HepG2 (cell line): ENCODE measurements around the gene MIB1. TPM values are rescaled to one million over a fixed set of nuclear protein-coding genes. Genes with fewer than 3 reads are reported as not detected.

Experiments
- ATAC-seq: fragments of 200-7000 bp; cut with Tn5 transposase; 3 replicates; pipeline ENCODE4 v1.9.1; 2020; ENCODE audit warnings: mild to moderate bottlenecking, moderate library complexity
- BruUV-seq: library from RNA; stranded (reverse); fragments of 400-500 nt; replicated peaks from 2 replicates; lab custom pipeline; 2021; lab: Mats Ljungman, UMichigan
- CTCF ChIA-PET: fragments of 300-600 bp; formaldehyde crosslinking; extraction: SDS; loops from one replicate; lab custom pipeline; 2021; ENCODE audit warnings: low total read pairs, inconsistent platforms, low intra/inter-chr PET ratio; lab: Yijun Ruan, JAX
- POLR2A ChIA-PET: fragments of 350-600 bp; sonication (Branson Sonifier 250); formaldehyde crosslinking; loops from one replicate; lab custom pipeline; 2020; ENCODE audit warnings: antibody characterized with exemption, inconsistent platforms; lab: Yijun Ruan, JAX
- DNase-seq: peaks from one replicate; pipeline ENCODE4 v3.0.0-alpha.2; 2015; ENCODE audit warnings: low spot score
- FAIRE-seq: peaks from 3 replicates; lab custom pipeline; 2011; peaks lifted over from hg19 to GRCh38; lab: Jason Lieb, UNC
- H2AFZ ChIP-seq: one replicate; pipeline ENCODE4 v1.6.1; 2011; ENCODE audit warnings: low read length, inconsistent platforms
- H3K27ac ChIP-seq: fragments of 300-600 bp; 3 replicates; pipeline ENCODE4 v1.8.0; 2011; ENCODE audit warnings: mixed run types, mild to moderate bottlenecking, mixed read lengths, low read length, inconsistent platforms; ENCODE audit not compliant: insufficient read depth; ENCODE audit errors: extremely low read length
- H3K27me3 ChIP-seq, 2 experiments: fragments of 200-600 bp in 1 of 2; 2 replicates in 1 of 2; 3 replicates in 1 of 2; pipeline versions ENCODE4 v1.6.0 to v1.8.0; 2011; ENCODE audit warnings: low read length in 2 of 2, mild to moderate bottlenecking in 2 of 2, moderate library complexity in 2 of 2, inconsistent platforms in 1 of 2; ENCODE audit not compliant: insufficient read depth in 2 of 2, control insufficient read depth in 1 of 2
- H3K36me3 ChIP-seq, 2 experiments: fragments of 200-600 bp in 1 of 2; replicated peaks in 1 of 2; 2 replicates in 1 of 2; 3 replicates in 1 of 2; pipeline versions ENCODE4 v1.5.1 to v1.8.0; 2011; ENCODE audit warnings: low read length in 2 of 2, inconsistent platforms in 1 of 2; ENCODE audit not compliant: insufficient read depth in 2 of 2, control insufficient read depth in 1 of 2
- H3K4me1 ChIP-seq: 2 replicates; pipeline ENCODE4 v1.5.1; 2012; ENCODE audit warnings: low read length, inconsistent platforms; ENCODE audit not compliant: insufficient read depth
- H3K4me2 ChIP-seq: 2 replicates; pipeline ENCODE4 v1.6.0; 2011; ENCODE audit warnings: low read depth, low read length, inconsistent platforms
- H3K4me3 ChIP-seq, 3 experiments: fragments of 200-600 bp in 1 of 3; sonication (generic), shearing (Covaris generic) in 1 of 3; replicated peaks in 1 of 3; 2 replicates each; pipeline ENCODE4 v1.5.1; 2011 to 2016; ENCODE audit warnings: low read length in 3 of 3, inconsistent platforms in 2 of 3, low read depth in 2 of 3, mild to moderate bottlenecking in 2 of 3, control low read depth in 1 of 3, mixed read lengths in 1 of 3; ENCODE audit not compliant: insufficient read depth in 1 of 3
- H3K79me2 ChIP-seq: one replicate; pipeline ENCODE4 v1.6.1; 2011; ENCODE audit warnings: low read length, inconsistent platforms; ENCODE audit not compliant: insufficient read depth
- H3K9ac ChIP-seq: 2 replicates; pipeline ENCODE4 v1.6.0; 2011; ENCODE audit warnings: mild to moderate bottlenecking, low read depth, low read length, inconsistent platforms; ENCODE audit not compliant: insufficient read depth
- H3K9me3 ChIP-seq: 2 replicates; pipeline ENCODE4 v1.5.1; 2012; ENCODE audit warnings: mild to moderate bottlenecking, low read length
- H4K20me1 ChIP-seq: 2 replicates; pipeline ENCODE4 v1.6.0; 2011; ENCODE audit warnings: inconsistent platforms, mild to moderate bottlenecking, low read length, moderate library complexity; ENCODE audit not compliant: insufficient read depth
- AGO1 ChIP-seq: fragments of 200-400 bp; formaldehyde crosslinking; IDR thresholded peaks from 2 replicates; pipeline ENCODE4 v1.6.1; 2017; ENCODE audit warnings: mild to moderate bottlenecking, low read depth, low read length, moderate library complexity; ENCODE audit not compliant: poor library complexity, severe bottlenecking
- NFATC3 ChIP-seq: sonication (generic); formaldehyde crosslinking; IDR thresholded peaks from 2 replicates; pipeline ENCODE4 v1.5.1; 2020; ENCODE audit warnings: mild to moderate bottlenecking, missing genetic modification reagents
- NPAS2 ChIP-seq: sonication (generic); formaldehyde crosslinking; IDR thresholded peaks from 2 replicates; pipeline ENCODE4 v1.8.0; 2022; ENCODE audit warnings: mild to moderate bottlenecking, missing genetic modification reagents, borderline replicate concordance
- ZNF781 ChIP-seq: sonication (generic); formaldehyde crosslinking; IDR thresholded peaks from 2 replicates; pipeline ENCODE4 v1.5.1; 2020; ENCODE audit warnings: borderline replicate concordance, mild to moderate bottlenecking, missing genetic modification reagents; ENCODE audit errors: not compliant biosample characterization
- WGBS: methylation state at CpG from one replicate; pipeline ENCODE4 v1.1.6; 2017; ENCODE audit warnings: low lambda C conversion rate; 5-methylcytosine and 5-hydroxymethylcytosine counted together
- in situ Hi-C: cut with HindIII; loops from 2 replicates; pipeline ENCODE4 v1.10.0; 2017; ENCODE audit warnings: low pct_unique_long_range_greater_than_20kb; ENCODE audit not compliant: extremely low pct_ligation_motif_present
- intact Hi-C: fragments of 100-400 bp; cut with micrococcal nuclease; formaldehyde crosslinking; loops from one replicate; pipeline ENCODE4 v1.10.0; 2022; ENCODE audit not compliant: unreplicated experiment
- polyA plus RNA-seq, 8 experiments: library from polyadenylated mRNA; depleted of rRNA in 3 of 8; stranded (reverse) in 7 of 8; unstranded in 1 of 8; fragments of >200 nt; fragmentation: Illumina TruSeq in 4 of 8; extraction: Trizol in 4 of 8; gene quantifications; 2 replicates each; pipeline versions ENCODE4 v1.2.1 to v1.2.3, GENCODE V29; 2011 to 2016; ENCODE audit warnings: low read depth in 4 of 8, missing spikeins in 1 of 8, mixed read lengths in 1 of 8; ENCODE audit not compliant: insufficient read depth in 1 of 8
- total RNA-seq, 5 experiments: library from RNA; depleted of rRNA; stranded (reverse); fragments of >200 nt; fragmentation: Illumina TruSeq; extraction: Trizol; gene quantifications; 2 replicates each; pipeline ENCODE4 v1.2.3, GENCODE V29; 2016; ENCODE audit warnings: low read depth in 1 of 5
- TF ChIP-seq, protein P1 (sequence below): IDR thresholded peaks from 2 replicates; pipeline ENCODE4 v1.6.1; 2018; ENCODE audit warnings: missing genetic modification reagents, mild to moderate bottlenecking, missing compliant biosample characterization

The MIB1 gene
- total and polyA plus RNA-seq, 2 of the 13 experiments (the other 11 are each of a cell fraction or from before 2014, with no cell fraction given) = 12.0 to 47.0 TPM

DNA sequence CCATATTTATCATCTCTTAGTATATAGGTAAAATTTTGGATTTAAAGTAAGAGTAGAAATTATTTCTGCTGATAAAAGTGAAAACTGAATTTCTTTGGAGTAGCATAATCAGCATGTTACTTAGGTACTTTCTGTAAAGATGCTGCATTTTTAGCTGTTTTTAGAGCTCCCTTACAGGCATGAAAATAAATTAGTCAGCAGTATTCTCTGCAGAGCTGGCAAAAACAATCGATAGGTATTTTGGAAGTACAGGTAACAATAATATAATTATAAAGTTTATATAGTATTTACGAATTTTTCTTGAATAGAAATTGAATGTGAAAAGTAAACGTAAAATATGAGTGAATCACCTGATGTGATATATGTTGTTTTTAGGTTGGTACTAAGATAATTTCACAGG, 83.3 kb downstream of the MIB1 start (continued):
- TF ChIP-seq AGO1 = no peak
- TF ChIP-seq NPAS2 (CRISPR knock-in tag) = no peak
- no peak for TF ChIP-seq ZNF781 (CRISPR knock-in tag)

DNA sequence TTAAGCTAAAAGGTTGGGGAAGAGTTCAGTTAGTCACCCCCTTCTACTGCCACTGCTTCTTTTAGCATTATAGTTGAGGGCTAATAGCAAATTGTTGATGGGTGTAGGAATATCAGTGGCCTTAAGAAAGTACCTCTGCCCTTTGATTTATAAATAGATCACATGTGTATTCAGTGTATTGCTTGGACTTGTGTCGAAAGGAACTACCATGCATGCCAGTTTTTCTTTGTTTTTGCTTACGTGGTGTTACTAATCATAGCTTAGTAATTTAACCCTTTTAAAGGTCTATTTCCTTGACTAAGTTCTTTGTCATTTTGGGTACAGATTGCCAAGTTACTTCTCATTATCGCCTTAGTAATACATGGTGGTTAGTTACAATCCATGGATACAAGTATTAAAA, 85.6 kb downstream of the MIB1 start:
- Histone ChIP-seq H3K27me3 (no peaks in the 10 kb centered on the region), H3K36me3 (peaks cover 3 to 4% of the 10 kb centered on the region in 2 experiments; a peak in 1 of 5 replicates), H3K9ac (no peak overlapping the region), H3K4me3 (no peak overlapping the region), H3K4me1 (peaks cover 7% of the 10 kb centered on the region), H2AFZ (no peak overlapping the region), H3K4me2 (no peak overlapping the region), H3K79me2 (no peaks in the 10 kb centered on the region), H4K20me1 (no peaks in the 10 kb centered on the region), H3K27ac (no peak overlapping the region), H3K9me3 (no peaks in the 10 kb centered on the region)
- BruUV-seq = no TSS peak
- ChIA-PET POLR2A (no interaction called here), CTCF (no interaction called here)
- TF ChIP-seq, protein P1, sequence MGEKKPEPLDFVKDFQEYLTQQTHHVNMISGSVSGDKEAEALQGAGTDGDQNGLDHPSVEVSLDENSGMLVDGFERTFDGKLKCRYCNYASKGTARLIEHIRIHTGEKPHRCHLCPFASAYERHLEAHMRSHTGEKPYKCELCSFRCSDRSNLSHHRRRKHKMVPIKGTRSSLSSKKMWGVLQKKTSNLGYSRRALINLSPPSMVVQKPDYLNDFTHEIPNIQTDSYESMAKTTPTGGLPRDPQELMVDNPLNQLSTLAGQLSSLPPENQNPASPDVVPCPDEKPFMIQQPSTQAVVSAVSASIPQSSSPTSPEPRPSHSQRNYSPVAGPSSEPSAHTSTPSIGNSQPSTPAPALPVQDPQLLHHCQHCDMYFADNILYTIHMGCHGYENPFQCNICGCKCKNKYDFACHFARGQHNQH = no peak
- TF ChIP-seq NFATC3 (CRISPR knock-in tag) = no peak
- intact Hi-C loops (no loop called here), in situ Hi-C loops (no loop called here)
- 94% methylated on average over 3 of the region's 3 CpGs for WGBS
- DNase-seq = no peak
- ATAC-seq = no peak
- FAIRE-seq = no peak
